GM12891 (cell line): ENCODE results near the gene DOK3.

Experiments
- POLR2A ChIP-seq: IDR thresholded peaks from 2 replicates; pipeline ENCODE4 v1.6.1; 2011; ENCODE audit warnings: low read depth, low read length, control low read depth
- POLR2AphosphoS5 ChIP-seq: IDR thresholded peaks from 2 replicates; pipeline ENCODE4 v1.6.1; 2011; ENCODE audit warnings: low read depth, low read length, control low read depth
- POU2F2 ChIP-seq: IDR thresholded peaks from 2 replicates; pipeline ENCODE4 v1.6.1; 2011; ENCODE audit warnings: low read depth, mild to moderate bottlenecking, control low read depth, low read length, moderate library complexity
- TAF1 ChIP-seq: IDR thresholded peaks from 2 replicates; pipeline ENCODE4 v1.6.1; 2011; ENCODE audit warnings: low read depth, low read length, control low read depth

GRCh38 chr5:177468685-177469628, 40.7 kb downstream of the DOK3 start:
- no peak for TF ChIP-seq TAF1
- TF ChIP-seq POLR2AphosphoS5, result no peak
- no peak for TF ChIP-seq POLR2A
- no peak for TF ChIP-seq POU2F2
